H1 (cell line): ENCODE data around the gene ENTPD1.

ENCODE experiments used
- ATF3 ChIP-seq: IDR thresholded peaks from 2 replicates; pipeline ENCODE4 v1.6.1; 2011; ENCODE audit warnings: low read depth, mild to moderate bottlenecking, low read length; ENCODE audit not compliant: insufficient read depth
- BRCA1 ChIP-seq: IDR thresholded peaks from 2 replicates; pipeline ENCODE4 v1.6.1; 2012; ENCODE audit warnings: low read depth, low read length, improper control_type of control experiment
- CTCF ChIP-seq, 3 experiments: IDR thresholded peaks; 1 replicate in 2 of 3; 2 replicates in 1 of 3; pipeline versions ENCODE4 v1.5.1 to v1.6.1; 2011; ENCODE audit warnings: low read length in 3 of 3, mild to moderate bottlenecking in 3 of 3, inconsistent platforms in 2 of 3, low read depth in 1 of 3, moderate library complexity in 1 of 3; ENCODE audit not compliant: insufficient read depth in 1 of 3; ENCODE audit errors: control extremely low read depth in 1 of 3
- EGR1 ChIP-seq: IDR thresholded peaks from 2 replicates; pipeline ENCODE4 v1.6.1; 2011; ENCODE audit warnings: low read depth, low read length, borderline replicate concordance
- EP300 ChIP-seq, 2 experiments: IDR thresholded peaks; 1 replicate in 1 of 2; 2 replicates in 1 of 2; pipeline ENCODE4 v1.6.1; 2011 to 2012; ENCODE audit warnings: low read depth in 2 of 2, low read length in 2 of 2, mild to moderate bottlenecking in 2 of 2, borderline replicate concordance in 1 of 2, inconsistent platforms in 1 of 2, moderate library complexity in 1 of 2

- TF ChIP-seq BRCA1, result no peak
- no peak for TF ChIP-seq EGR1
- TF ChIP-seq CTCF (IDR thresholded peaks at IDR 0.05; ENCODE audit: control extremely low read depth in 1 of 3, insufficient read depth in 1 of 3, low read depth in 1 of 3, low read length in 3 of 3), result no peak
- TF ChIP-seq ATF3, result no peak
- TF ChIP-seq EP300 (IDR thresholded peaks at IDR 0.05; ENCODE audit: borderline replicate concordance in 1 of 2, low read depth in 2 of 2, low read length in 2 of 2), result no peak
Measured at GRCh38 chr10:95896071-95896850, 140.3 kb downstream of the ENTPD1 start.
